NCI-H2171 treated with DMSO at 0.1 percent for 48 hours (cell line): ENCODE measurements around the gene SLCO1B3.
"Not testable (repeated sequence)": the region's sequence is repeated elsewhere in the genome, so short reads cannot be mapped to it uniquely, and the experiment has no call there.

ENCODE experiments used
- DNase-seq: peaks from one replicate; lab custom pipeline; 2025; lab: John Stamatoyannopoulos, UW

The SLCO1B3 gene, protein sequence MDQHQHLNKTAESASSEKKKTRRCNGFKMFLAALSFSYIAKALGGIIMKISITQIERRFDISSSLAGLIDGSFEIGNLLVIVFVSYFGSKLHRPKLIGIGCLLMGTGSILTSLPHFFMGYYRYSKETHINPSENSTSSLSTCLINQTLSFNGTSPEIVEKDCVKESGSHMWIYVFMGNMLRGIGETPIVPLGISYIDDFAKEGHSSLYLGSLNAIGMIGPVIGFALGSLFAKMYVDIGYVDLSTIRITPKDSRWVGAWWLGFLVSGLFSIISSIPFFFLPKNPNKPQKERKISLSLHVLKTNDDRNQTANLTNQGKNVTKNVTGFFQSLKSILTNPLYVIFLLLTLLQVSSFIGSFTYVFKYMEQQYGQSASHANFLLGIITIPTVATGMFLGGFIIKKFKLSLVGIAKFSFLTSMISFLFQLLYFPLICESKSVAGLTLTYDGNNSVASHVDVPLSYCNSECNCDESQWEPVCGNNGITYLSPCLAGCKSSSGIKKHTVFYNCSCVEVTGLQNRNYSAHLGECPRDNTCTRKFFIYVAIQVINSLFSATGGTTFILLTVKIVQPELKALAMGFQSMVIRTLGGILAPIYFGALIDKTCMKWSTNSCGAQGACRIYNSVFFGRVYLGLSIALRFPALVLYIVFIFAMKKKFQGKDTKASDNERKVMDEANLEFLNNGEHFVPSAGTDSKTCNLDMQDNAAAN

DNA sequence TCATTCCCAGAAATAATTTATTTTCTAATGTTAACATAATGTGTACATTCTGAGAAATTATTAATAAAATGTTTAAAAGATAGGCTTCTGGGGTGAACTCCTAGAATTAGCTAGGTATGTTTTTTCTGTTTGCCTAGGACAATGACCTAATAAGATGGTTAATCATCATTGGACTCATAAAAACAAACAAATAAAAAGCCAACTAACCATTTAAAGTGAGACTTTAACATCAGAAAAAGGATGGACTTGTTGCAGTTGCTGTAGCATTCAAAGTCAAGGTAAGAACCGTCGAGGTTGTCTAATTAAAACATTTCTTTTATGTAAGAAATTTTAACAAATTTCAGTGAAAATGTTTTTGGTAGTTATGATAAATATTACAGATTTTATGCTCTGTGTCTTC lies at the start of gene SLCO1B3:
TSS of gene SLCO1B3 (plus strand) at position 219 of the 400 bp plus-strand sequence. CDS start 5,034 bp downstream, outside the sequence.
- DNase-seq, result no peak

DNA sequence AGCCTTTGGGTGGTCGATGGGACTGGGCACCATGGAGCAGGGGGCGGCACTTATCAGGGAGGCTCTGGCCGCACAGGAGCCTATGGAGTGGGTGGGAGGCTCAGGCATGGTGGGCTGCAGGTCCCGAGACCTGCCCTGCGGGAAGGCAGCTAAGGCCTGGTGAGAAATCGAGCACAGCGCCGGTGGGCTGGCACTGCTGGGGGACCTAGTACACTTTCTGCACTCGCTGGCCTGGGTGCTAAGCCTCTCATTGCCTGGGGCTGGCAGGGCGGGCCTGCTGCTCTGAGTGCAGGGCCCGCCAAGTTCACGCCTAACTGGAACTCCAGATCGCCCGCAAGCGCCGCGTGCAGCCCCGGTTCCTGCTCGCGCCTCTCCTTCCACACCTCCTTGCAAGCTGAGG lies 33.1 kb upstream of the SLCO1B3 start:
- no peak for DNase-seq

DNA sequence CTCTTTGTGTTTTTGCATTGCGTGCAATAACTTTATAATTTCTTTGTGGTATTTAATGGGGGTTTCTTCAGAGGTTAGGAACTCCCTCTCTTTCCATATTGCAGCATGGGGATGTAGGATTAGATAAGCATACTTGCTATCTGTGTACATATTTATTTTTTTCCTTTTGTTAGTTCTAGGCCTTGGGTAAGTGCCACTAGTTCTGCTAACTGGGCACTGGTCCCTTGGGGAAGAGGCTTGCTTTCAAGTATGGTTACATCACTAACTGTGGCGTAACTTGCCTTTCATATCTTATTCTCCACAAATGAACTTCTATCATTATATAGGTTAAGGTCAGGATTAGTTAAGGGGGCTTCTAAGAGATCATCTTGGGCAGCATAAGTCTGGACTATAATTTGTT lies 31.5 kb upstream of the SLCO1B3 start:
- DNase-seq, result no peak

DNA sequence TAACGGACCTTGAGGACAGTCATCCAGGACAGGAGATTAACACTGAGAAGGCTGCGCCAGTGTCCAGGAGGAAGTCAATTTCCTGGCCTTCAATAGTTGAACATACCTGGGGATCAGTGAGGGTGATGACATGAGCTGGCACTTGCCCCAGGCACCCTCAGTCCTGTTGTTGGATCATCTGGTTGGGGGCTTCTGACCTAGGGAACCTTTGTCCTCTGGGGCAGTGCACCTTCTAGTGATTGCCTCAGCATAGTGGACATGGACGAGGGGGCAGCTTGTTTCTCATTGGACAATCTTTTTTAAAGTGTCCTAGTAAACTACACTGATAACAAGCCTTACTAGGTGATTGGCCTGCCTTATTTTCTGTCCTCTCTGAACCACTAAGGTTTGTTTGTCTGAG lies 30.5 kb upstream of the SLCO1B3 start:
- not testable (repeated sequence) for DNase-seq

DNA sequence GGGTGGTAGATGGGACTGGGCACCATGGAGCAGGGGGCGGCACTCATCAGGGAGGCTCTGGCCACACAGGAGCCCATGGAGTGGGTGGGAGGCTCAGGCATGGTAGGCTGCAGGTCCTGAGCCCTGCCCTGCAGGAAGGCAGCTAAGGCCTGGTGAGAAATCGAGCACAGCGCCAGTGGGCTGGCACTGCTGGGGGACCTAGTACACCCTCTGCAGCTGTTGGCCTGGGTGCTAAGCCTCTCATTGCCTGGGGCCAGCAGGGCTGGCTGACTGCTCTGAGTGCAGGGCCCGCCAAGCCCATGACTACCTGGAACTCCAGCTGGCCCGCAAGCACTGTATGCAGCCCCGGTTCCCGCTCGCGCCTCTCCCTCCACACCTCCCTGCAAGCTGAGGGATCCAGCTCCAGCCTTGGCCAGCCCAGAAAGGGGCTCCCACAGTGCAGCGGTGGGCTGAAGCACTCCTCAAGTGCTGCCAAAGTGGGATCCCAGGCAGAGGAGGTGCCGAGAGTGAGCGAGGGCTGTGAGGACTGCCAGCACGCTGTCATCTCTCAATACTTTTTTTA lies 26.6 kb upstream of the SLCO1B3 start:
- not testable (repeated sequence) for DNase-seq

DNA sequence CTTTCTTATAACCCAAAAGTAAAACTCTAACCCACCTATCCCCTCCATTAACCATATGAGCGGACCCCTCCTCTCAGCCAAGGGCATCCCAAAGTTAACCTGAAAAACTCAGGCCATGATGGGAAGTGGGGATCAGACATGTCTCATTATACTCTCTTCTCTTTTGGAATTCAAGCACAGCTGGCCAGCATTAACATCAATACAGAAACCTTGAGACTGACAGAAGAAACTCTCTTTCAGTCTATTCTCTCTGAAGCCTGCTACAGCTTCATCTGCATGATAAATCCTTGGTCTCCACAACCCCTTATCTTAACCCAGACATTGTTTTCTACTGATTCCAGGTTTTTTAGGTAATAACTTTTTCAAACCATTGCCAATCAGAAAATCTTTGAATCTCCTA lies 17.5 kb upstream of the SLCO1B3 start:
- no peak for DNase-seq

DNA sequence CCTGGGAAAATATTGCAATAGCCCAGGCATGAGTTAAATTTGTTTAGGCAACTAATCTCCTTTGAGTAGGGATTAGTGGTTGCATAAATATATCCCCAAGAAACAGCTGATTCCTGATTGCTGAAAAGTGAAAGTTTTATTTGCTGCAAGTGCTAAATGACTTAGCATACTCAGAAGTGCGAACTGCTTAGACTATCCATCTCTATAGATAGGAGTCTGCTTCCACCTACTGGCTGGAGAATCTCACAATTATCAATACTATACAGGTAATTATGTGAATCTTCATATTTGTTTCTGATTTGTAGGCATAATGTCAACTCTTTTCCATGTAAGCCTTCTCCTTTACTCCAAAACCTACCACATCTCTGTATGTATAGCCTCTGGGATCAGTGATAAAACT lies 12.0 kb upstream of the SLCO1B3 start:
- no peak for DNase-seq

DNA sequence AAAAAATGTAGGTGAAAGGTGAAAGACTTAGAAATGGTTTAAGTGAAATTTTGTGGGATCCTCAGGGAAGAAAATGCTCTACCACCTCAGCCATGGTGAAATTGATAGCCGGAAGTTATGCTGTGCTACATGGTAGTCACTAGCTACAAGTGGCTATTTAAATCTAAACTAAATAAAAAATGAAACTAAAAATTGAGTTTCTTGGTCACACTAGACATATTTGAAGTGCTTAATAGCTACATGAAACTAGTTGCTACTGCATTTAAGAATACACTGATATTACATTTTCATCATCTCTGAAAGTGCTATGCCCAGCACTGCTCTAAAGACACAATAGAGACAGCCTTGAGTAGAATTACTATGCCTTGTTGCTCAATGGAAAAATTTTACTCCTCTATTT lies 10.3 kb upstream of the SLCO1B3 start:
- no peak for DNase-seq

DNA sequence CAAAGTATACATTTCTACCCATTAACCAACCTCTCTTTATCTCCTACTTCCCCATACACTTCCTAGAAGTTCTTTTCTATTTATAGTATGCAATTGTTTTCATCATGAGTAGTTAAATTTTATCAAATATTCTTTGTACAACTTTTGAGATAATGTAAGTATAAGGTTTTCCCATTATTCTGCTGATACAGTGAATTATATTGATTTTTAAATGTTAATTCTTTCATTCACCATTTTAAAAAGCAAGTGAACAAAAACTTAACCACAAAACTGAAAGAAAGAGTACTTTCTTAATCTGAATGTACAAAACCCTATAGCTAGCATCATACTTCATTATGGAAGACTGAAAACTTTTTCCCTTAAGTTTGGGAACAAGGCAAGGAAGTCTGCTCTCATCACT lies 9.5 kb upstream of the SLCO1B3 start:
- DNase-seq, result no peak

DNA sequence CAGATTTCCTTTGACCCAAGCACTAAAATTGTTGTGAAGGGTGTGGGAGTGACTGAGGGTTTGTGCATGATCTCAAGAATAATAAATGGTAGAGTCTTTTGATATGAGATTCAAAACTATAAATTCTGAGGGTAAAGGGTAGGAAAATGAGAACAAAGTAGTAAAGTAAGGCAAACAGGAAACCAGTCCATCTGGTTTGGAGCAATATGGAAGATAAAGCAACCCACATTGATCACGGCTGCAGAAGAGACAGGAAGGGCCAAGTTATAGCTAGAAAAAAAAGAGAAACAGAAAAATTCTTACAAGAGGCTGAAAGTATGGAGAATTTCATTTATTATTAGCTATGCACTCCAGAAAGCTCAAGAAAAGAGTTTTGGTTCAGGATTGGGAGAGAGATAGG lies 4.6 kb upstream of the SLCO1B3 start:
- DNase-seq, result no peak

DNA sequence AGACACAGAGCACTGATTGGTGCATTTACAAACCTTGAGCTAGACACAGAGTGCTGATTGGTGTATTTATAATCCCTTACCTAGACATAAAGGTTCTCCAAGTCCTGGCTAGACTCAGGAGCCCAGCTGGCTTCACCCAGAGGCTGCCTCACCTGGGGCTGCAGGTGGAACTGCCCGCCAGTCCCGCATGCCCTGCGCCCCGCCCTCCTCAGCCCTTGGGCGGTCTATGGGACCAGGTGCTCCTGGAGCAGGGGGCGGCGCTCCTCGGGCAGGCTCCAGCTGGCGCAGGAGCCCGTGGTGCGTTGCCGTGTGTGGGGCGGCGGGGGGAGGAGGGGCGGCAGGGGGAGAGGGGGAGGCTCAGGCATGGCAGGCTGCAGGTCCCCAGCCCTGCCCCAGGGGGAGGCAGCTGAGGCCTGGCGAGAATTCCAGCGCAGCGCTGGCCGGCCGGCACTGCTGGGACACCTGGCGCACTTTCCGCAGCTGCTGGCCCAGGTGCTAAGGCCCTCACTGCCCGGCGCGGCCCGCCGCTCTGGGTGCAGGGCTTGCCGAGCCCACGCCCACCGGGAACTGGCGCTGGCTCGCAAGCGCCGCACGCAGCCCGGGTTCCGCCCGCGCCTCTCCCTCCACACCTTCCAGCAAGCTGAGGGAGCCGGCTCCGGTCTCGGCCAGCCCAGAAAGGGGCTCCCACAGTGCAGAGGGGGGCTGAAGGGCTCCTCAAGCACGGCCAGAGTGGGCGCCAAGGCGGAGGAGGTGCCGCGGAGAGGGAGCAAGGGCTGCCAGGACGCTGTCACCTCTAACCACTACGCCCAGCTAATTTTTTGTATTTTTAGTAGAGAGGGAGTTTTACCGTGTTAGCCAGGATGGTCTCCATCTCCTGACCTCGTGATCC lies 3.1 kb upstream of the SLCO1B3 start:
- no peak for DNase-seq

DNA sequence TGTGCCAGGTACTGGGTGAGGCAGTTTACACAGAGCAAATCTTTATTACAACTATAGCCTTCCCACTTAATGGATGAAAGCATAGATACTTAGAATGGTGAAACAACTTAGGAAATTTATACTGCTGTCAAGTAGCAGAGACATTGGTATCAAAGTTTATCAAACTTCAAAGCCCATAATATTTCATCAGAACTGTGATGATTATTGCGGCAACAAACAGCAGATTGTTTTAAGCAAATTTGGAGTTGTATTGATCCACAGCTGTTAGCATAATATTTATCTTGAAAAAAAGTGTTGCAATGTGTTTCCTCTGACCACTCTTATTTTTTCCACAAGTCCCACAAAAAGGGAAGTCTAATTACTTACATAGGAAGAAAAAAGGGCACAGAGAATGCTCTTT lies 2.0 kb upstream of the SLCO1B3 start:
- no peak for DNase-seq

DNA sequence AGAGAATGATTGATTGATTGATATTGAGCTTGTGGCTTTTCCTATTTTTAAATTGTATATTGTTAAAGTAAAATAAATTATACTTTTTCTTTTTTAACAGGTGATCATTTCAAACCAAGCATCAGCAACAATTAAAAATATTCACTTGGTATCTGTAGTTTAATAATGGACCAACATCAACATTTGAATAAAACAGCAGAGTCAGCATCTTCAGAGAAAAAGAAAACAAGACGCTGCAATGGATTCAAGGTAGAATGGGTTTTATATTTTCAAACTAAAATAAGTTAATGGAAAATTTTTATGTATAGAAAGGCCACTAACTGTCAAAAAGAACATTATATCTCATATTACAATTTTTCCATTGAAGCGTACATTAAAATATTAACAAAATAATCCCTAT lies 5.1 kb downstream of the SLCO1B3 start:
- no peak for DNase-seq

DNA sequence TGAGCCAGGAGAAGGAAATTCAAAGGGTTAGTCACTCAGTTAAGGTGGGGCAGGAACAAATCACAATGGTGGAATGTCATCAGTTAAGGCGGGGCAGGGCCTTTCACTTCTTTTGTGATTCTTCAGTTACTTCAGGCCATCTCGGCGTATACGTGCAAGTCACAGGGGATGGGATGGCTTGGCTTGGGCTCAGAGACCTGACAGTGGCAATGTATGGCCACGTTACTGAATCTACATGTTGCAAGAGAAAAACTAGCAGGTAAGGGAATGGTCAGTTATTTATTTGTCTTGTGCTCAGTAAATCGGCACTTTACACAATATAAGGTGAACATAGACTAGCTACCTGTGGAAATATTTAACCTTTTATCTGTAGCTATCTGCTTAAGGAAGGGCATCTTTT lies 11.9 kb downstream of the SLCO1B3 start:
- DNase-seq, result no peak

DNA sequence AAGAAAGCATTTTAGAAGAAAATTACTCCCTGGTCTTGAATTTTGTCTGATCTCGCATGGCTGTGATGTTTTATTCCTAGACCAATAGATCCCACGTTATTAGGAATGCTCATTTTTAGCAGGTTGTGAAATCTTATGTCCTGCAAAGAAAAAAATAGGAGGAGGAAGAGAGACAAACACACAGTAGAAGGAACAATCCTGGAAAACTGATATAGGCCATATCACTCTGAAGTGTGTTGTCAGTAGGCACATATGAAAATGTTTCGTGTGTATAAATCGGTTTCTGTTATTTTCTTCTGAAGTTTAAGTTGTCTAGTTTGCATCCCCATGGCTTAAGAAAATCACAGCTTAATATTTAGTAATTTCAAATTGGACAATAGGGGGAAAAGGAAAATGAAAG lies 12.4 kb downstream of the SLCO1B3 start:
- no peak for DNase-seq

DNA sequence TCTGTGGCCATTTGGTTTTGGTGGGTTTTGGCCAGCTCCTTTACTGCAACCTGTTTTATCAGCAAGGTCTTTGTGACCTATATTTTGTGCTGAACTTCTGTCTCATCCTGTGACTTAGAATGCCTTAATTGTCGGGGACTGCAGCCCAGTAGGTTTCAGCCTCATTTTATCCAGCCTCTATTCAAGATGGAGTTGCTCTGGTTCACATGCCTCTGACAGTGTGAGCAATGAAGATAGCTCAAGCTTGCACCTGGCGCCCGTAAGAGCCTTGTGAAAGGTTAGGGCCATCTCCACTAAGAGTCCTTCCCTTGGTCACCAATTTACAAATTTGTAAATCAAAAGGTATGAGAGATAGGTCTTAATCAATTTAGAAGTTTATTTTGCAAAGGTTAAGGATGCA lies 19.4 kb downstream of the SLCO1B3 start:
- DNase-seq, result no peak

DNA sequence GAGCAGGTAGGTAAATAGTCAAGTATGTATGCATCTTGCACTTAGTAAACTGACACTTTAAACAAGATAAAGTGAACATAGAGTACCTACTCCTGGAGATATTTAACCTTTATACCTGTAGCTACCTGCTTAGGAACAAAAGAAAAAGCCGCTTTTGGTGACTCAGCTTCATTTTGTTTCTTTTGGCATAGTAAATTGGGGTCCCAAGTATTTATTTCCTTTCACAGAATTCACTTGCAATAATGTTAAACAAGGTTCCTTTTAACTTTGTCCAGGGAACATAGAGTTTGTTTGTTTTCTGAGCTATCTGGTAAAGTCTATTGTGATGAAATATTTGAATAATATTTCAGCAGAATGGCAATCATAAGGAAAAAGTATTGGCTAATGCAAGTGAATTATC lies 20.0 kb downstream of the SLCO1B3 start:
- no peak for DNase-seq

DNA sequence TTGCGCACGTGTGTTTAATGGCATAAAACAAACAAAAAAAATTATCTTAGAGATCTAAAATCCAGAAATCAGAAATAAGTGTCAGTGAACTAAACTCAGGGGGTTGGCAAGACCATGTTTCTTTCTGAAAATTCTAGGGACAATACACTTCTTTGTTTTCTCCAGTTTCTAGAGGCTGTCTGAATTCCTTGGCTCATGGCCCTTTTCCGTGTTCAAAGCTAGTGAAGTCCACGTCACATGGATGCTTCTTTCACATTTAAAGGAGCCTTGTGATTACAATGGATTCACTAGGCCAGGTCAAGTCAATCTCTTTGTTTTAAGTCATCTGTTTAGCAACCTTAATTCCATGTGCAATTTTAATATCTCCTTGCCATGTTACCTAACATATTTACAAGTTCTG lies 22.4 kb downstream of the SLCO1B3 start:
- DNase-seq, result no peak

DNA sequence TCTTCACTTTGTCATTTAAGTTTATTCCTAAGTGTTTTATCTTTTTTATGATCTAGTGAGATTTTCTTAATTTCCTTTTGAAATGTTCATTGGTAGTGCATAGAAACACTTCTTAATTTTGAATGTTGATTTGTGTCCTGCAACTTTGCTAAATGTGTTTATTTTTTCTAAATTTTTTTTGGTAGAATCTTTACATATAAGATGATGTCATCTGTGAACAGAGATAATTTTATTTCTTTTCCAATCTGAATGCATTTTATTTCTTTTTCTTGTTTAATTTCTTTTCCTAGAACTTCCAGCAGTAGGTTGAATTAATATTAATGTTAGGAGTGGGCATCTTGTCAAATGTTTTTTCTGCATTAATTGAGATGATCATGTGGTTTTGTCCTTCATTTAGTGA lies 42.1 kb downstream of the SLCO1B3 start:
- DNase-seq, result no peak

DNA sequence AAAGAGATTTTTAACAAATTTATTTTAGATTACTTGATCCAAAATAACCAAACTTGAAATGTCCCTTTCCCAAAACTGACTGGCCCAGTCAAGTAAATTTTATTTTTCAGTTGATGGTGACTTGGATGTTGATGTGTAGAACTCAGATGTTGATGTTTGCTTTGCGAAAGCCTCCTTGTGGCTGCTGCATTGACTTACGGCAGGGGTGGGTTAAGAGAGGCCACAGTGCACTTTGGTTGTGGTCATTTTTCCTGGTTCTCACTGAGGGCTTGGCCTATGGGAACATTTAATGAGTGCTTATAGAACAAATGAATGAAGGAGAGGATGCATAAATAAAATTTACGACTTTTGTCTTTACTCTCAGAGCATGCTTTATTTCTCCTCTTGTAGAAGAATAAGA lies 52.6 kb downstream of the SLCO1B3 start:
- no peak for DNase-seq

DNA sequence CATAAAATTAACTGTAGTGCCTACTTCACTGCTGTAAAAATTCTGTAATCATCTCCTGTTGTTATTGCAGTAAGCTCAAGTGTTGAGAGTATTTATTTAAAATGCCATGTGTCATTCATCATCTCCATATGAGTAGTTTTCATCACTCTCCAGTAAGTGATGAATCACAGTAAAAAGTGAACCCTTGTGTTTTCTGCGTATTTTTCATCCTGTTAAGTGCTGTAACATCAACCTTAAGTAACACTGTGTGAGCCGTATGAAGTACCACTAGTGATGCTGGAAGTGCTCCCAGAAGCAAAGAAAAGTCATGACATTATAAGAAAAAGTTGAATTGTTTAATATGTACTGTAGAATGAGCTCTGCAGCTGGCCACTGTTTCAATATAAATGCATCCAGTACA lies 55.4 kb downstream of the SLCO1B3 start:
- no peak for DNase-seq

DNA sequence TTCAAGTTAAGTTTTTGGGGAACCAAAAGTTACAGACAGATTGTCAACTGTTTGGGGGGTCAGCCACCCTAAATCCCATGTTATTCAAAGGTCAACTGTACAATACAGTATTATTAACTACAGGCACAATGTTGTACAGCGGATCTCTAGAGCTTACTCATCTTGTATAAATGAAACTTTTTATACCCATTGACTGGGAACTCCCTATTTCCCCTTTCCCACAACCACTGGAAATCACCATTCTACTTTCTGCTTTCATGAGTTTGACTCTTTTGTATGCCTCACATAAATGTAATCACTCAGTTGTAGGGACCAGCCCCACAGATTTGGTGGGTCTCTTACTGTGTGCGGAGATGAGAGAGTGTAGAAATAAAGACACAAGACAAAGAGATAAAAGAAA lies 57.8 kb downstream of the SLCO1B3 start:
- no peak for DNase-seq
